ENCODE results near the gene SUN5.

SUN5 gene

GRCh38 chr20:32995802-32996201 lies 8.4 kb downstream of the SUN5 start:
- TF ChIP-seq TCF12 (IDR thresholded peaks at IDR 0.05; ENCODE audit: low read depth) (no peak), RAD21 (IDR thresholded peaks at IDR 0.05; ENCODE audit: low read depth) (no peak), NFIC (IDR thresholded peaks at IDR 0.05) (no peak), TEAD4 (IDR thresholded peaks at IDR 0.05) (no peak), EGR1 (IDR thresholded peaks at IDR 0.05) (no peak), REST (IDR thresholded peaks at IDR 0.05; ENCODE audit: low read depth) (no peak), YY1 (IDR thresholded peaks at IDR 0.05; ENCODE audit: low read depth) (no peak), FOXM1 (IDR thresholded peaks at IDR 0.05; ENCODE audit: borderline replicate concordance, low read depth) (no peak), CREB1 (IDR thresholded peaks at IDR 0.05; ENCODE audit: low read depth) (no peak), EP300 (IDR thresholded peaks at IDR 0.05; ENCODE audit: borderline replicate concordance) (no peak), CEBPB (IDR thresholded peaks at IDR 0.05) (no peak), ZBTB7A (IDR thresholded peaks at IDR 0.05; ENCODE audit: low read depth) (no peak), MAX (IDR thresholded peaks at IDR 0.05) (no peak), USF1 (IDR thresholded peaks at IDR 0.05) (no peak), TAF1 (IDR thresholded peaks at IDR 0.05; ENCODE audit: low read depth) (no peak)

GRCh38 chr20:32993496-32994050 lies 10.7 kb downstream of the SUN5 start:
- no peak for TF ChIP-seq RAD21 (IDR thresholded peaks at IDR 0.05; ENCODE audit: low read depth)
- no peak for TF ChIP-seq YY1 (IDR thresholded peaks at IDR 0.05; ENCODE audit: low read depth)
- TF ChIP-seq USF1 (IDR thresholded peaks at IDR 0.05): no peak
- TF ChIP-seq REST (IDR thresholded peaks at IDR 0.05; ENCODE audit: low read depth): no peak
- TF ChIP-seq FOXM1 (IDR thresholded peaks at IDR 0.05; ENCODE audit: borderline replicate concordance, low read depth): no peak
- no peak for TF ChIP-seq TEAD4 (IDR thresholded peaks at IDR 0.05)
- no peak for TF ChIP-seq ZBTB7A (IDR thresholded peaks at IDR 0.05; ENCODE audit: low read depth)
- TF ChIP-seq CREB1 (IDR thresholded peaks at IDR 0.05; ENCODE audit: low read depth): no peak
- no peak for TF ChIP-seq CEBPB (IDR thresholded peaks at IDR 0.05)
- TF ChIP-seq MAX (IDR thresholded peaks at IDR 0.05): no peak
- TF ChIP-seq TAF1 (IDR thresholded peaks at IDR 0.05; ENCODE audit: low read depth): no peak
- TF ChIP-seq TCF12 (IDR thresholded peaks at IDR 0.05; ENCODE audit: low read depth): no peak
- no peak for TF ChIP-seq EP300 (IDR thresholded peaks at IDR 0.05; ENCODE audit: borderline replicate concordance)
- no peak for TF ChIP-seq NFIC (IDR thresholded peaks at IDR 0.05)
- TF ChIP-seq EGR1 (IDR thresholded peaks at IDR 0.05): no peak

- TF ChIP-seq FOXM1 (IDR thresholded peaks at IDR 0.05; ENCODE audit: borderline replicate concordance, low read depth) (no peak), EP300 (IDR thresholded peaks at IDR 0.05; ENCODE audit: borderline replicate concordance) (no peak), CREB1 (IDR thresholded peaks at IDR 0.05; ENCODE audit: low read depth) (no peak), TAF1 (IDR thresholded peaks at IDR 0.05; ENCODE audit: low read depth) (no peak), ZBTB7A (IDR thresholded peaks at IDR 0.05; ENCODE audit: low read depth) (no peak), RAD21 (IDR thresholded peaks at IDR 0.05; ENCODE audit: low read depth) (no peak), TCF12 (IDR thresholded peaks at IDR 0.05; ENCODE audit: low read depth) (no peak), NFIC (IDR thresholded peaks at IDR 0.05) (no peak), TEAD4 (IDR thresholded peaks at IDR 0.05) (no peak), EGR1 (IDR thresholded peaks at IDR 0.05) (no peak), CEBPB (IDR thresholded peaks at IDR 0.05) (no peak), MAX (IDR thresholded peaks at IDR 0.05) (no peak), REST (IDR thresholded peaks at IDR 0.05; ENCODE audit: low read depth) (no peak), YY1 (IDR thresholded peaks at IDR 0.05; ENCODE audit: low read depth) (no peak), USF1 (IDR thresholded peaks at IDR 0.05) (no peak)
Observed at GRCh38 chr20:32991792-32992641, 12.2 kb downstream of the SUN5 start.

Data from Ishikawa (cell line).